ENCODE results near the gene PDE6C. TPM values are rescaled to one million over a fixed set of nuclear protein-coding genes. Genes with fewer than 3 reads are reported as not detected.

Gene PDE6C
- total and polyA plus RNA-seq, 2 of the 8 experiments (the other 6 are each of a cell fraction or from before 2014, with no cell fraction given): not detected

- FAIRE-seq (no peak), DNase-seq (ENCODE audit: low read depth in 1 of 2, low spot score in 2 of 2) (no peak)
- Histone ChIP-seq H3K4me2 (ENCODE audit: insufficient read depth in 1 of 2, low read depth in 2 of 2, low read length in 2 of 2) (no peak overlapping the region; a peak in 1 of 4 replicates), H3K27me3 (replicated peaks in 1 of 4; ENCODE audit: control insufficient read depth in 3 of 4, extremely low read depth in 1 of 4, insufficient read depth in 3 of 4, low read length in 3 of 4) (peaks cover 30 to 60% (median 54%) of the 10 kb centered on the region in 4 experiments), H2AK5ac (ENCODE audit: low read depth, low read length) (no peak overlapping the region), H3K56ac (replicated peaks; ENCODE audit: insufficient read length, low read depth, low read length) (no peak overlapping the region), H3K79me2 (ENCODE audit: control insufficient read depth in 1 of 2, insufficient read depth in 2 of 2, low read length in 2 of 2) (no peaks in the 10 kb centered on the region), H3K18ac (ENCODE audit: extremely low read depth, low read length) (no peak overlapping the region), H3K4me1 (replicated peaks in 1 of 4; ENCODE audit: control insufficient read depth in 3 of 4, insufficient read depth in 4 of 4, low read length in 3 of 4) (peaks cover 3 to 9% (median 7%) of the 10 kb centered on the region in 4 experiments), H4K20me1 (replicated peaks in 1 of 2; ENCODE audit: control insufficient read depth in 1 of 2, insufficient read depth in 2 of 2, low read length in 2 of 2) (peaks cover 0 to 2% of the 10 kb centered on the region in 2 experiments), H3K36me3 (ENCODE audit: control insufficient read depth in 2 of 4, insufficient read depth in 4 of 4, low read length in 3 of 4) (no peaks in the 10 kb centered on the region; a peak in 1 of 8 replicates), H3K27ac (ENCODE audit: low read depth, low read length) (no peak overlapping the region), H3K9me3 (ENCODE audit: insufficient read depth in 2 of 2, low read depth in 1 of 2, low read length in 1 of 2) (no peaks in the 10 kb centered on the region), H3K4me3 (ENCODE audit: extremely low read depth in 1 of 4, insufficient read depth in 2 of 4, low read depth in 3 of 4, low read length in 4 of 4) (no peak overlapping the region), H2BK15ac (ENCODE audit: low read length) (no peak overlapping the region), H4K8ac (ENCODE audit: extremely low read depth, insufficient read depth, low read length) (no peak overlapping the region), H2BK20ac (ENCODE audit: low read length) (no peak overlapping the region), H3K79me1 (ENCODE audit: low read depth, low read length) (no peaks in the 10 kb centered on the region), H3K23me2 (ENCODE audit: low read depth, low read length) (peaks cover 4% of the 10 kb centered on the region; the same call in 1 of the 2 replicates), H4K5ac (ENCODE audit: insufficient read length, low read depth, low read length) (no peak overlapping the region), H2AFZ (ENCODE audit: low read length) (no peak overlapping the region), H2BK12ac (ENCODE audit: low read depth, low read length) (no peak overlapping the region), H4K91ac (replicated peaks; ENCODE audit: insufficient read length, low read length) (no peak overlapping the region), H2BK120ac (replicated peaks; ENCODE audit: low read depth, low read length) (no peak overlapping the region), H3K9ac (replicated peaks in 1 of 4; ENCODE audit: extremely low read depth in 1 of 4, low read depth in 3 of 4, low read length in 3 of 4) (no peak overlapping the region), H3K4ac (replicated peaks; ENCODE audit: insufficient read length, low read depth, low read length) (no peak overlapping the region), H3K14ac (ENCODE audit: insufficient read length) (no peak overlapping the region), H3K23ac (ENCODE audit: insufficient read length) (no peak overlapping the region), H2BK5ac (ENCODE audit: low read depth, low read length) (no peak overlapping the region)
- ChIA-PET CTCF (ENCODE audit: partially characterized antibody) (interaction anchor here (0.6 to 4.9 kb wide), 8 partner anchors 9 to 535 kb away, joined by 3 to 43 read pairs (median 3); no protein-coding TSS in a partner anchor), POLR2A (ENCODE audit: partially characterized antibody) (interaction anchor here (1.4 kb wide), 1 partner anchor 11 kb away, joined by 3 read pairs; no protein-coding TSS in a partner anchor)
- 73% methylated on average over 3 of the region's 3 CpGs; no CpG with 5 or more reads in 1 of the 2 experiments for WGBS, 2 experiments (ENCODE audit: extremely low coverage in 1 of 2, insufficient coverage in 1 of 2, insufficient read length in 1 of 2, insufficient replicate concordance in 2 of 2, low coverage in 1 of 2, low lambda C conversion rate in 2 of 2, missing lambda C conversion rate in 1 of 2)
- TF ChIP-seq TCF12 (IDR thresholded peaks at IDR 0.05; ENCODE audit: low read depth, low read length): no peak
- TF ChIP-seq TEAD4 (IDR thresholded peaks at IDR 0.05; ENCODE audit: low read depth, low read length): no peak
- TF ChIP-seq SIN3A (conservative IDR thresholded peaks at IDR 0.05 in 1 of 2, IDR thresholded peaks at IDR 0.05 in 1 of 2; ENCODE audit: low read depth in 1 of 2, low read length in 2 of 2): no peak
Observed at GRCh38 chr10:93565446-93565845, 46.9 kb upstream of the PDE6C start.

Measured in H1 (cell line).